Stimulated activated CD4-positive, alpha-beta T cell treated with anti-CD3 and anti-CD28 coated beads, Interleukin-4, amount 100 ng/mL, for 4 hours (primary cell): ENCODE results near the gene RNF224.
"Not testable (repeated sequence)": the region's sequence is repeated elsewhere in the genome, so short reads cannot be mapped to it uniquely, and the experiment has no call there.

Experiments used
- DNase-seq, 2 experiments: peaks; one replicate each; pipeline ENCODE4 v3.0.0-alpha.2; 2020

RNF224 gene

GRCh38 chr9:137254624-137255447 lies 27.5 kb downstream of the RNF224 start, which contains the start of gene NELFB:
NELFB (plus strand) TSS chr9:137255327.
- peak; percentile 91 to 99 for DNase-seq

- no peak for DNase-seq
Observed at GRCh38 chr9:137255448-137256114, 28.3 kb downstream of the RNF224 start.

- no peak for DNase-seq
Observed at GRCh38 chr9:137256362-137256761, 29.1 kb downstream of the RNF224 start.

- no peak for DNase-seq
Observed at GRCh38 chr9:137256856-137257255, 29.6 kb downstream of the RNF224 start.

GRCh38 chr9:137262173-137262908 lies 35.0 kb downstream of the RNF224 start:
- DNase-seq, result not testable (repeated sequence)

GRCh38 chr9:137262909-137263285 lies 35.6 kb downstream of the RNF224 start:
- no peak for DNase-seq

GRCh38 chr9:137263506-137263905 lies 36.2 kb downstream of the RNF224 start:
- DNase-seq, result no peak

- no peak for DNase-seq
Observed at GRCh38 chr9:137264067-137264466, 36.8 kb downstream of the RNF224 start.

- no peak for DNase-seq
Observed at GRCh38 chr9:137265496-137266161, 38.3 kb downstream of the RNF224 start.

- DNase-seq, result no peak
Observed at GRCh38 chr9:137266162-137266527, 38.8 kb downstream of the RNF224 start.

- no peak for DNase-seq
Observed at GRCh38 chr9:137266585-137267453, 39.5 kb downstream of the RNF224 start.

GRCh38 chr9:137267933-137268355 lies 40.6 kb downstream of the RNF224 start:
- no peak for DNase-seq

- DNase-seq, result no peak
Observed at GRCh38 chr9:137268538-137269201, 41.4 kb downstream of the RNF224 start.

GRCh38 chr9:137269231-137269772 lies 42.0 kb downstream of the RNF224 start:
- DNase-seq, result no peak

GRCh38 chr9:137270929-137271695 lies 43.8 kb downstream of the RNF224 start:
- no peak for DNase-seq

GRCh38 chr9:137271696-137272076 lies 44.4 kb downstream of the RNF224 start:
- DNase-seq, result no peak

GRCh38 chr9:137272241-137273094 lies 45.2 kb downstream of the RNF224 start:
- no peak for DNase-seq

- DNase-seq, result no peak
Observed at GRCh38 chr9:137273095-137273490, 45.8 kb downstream of the RNF224 start.

GRCh38 chr9:137273611-137274320 lies 46.5 kb downstream of the RNF224 start:
- DNase-seq, result no peak
